ENCODE measurements around the gene APCDD1.

Gene APCDD1

DNA sequence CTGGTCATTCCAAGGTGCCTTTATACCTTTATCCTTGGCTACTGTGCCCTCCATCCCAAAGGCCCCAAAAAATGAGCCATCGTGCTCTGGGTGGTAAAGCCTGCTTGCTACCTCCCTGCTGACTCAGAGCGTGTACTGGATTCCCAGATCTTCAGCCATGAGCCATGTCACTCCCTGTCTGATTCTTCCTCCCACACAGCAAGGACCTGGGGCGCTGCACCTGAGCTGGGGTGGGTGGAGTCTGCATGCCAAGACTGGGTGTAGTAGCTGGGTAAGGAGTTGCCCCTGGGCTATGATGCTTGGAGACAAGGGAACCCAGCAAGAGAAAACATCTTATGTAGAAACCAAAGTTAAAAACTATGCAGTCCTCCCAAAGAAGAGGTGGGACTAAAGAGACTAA, 37.2 kb upstream of the APCDD1 start:
- no peak for TF ChIP-seq CTCF (IDR thresholded peaks at IDR 0.05)
- Histone ChIP-seq H3K4me3 (ENCODE audit: low read depth in 1 of 2, low read length in 1 of 2) (no peak overlapping the region), H3K36me3 (no peaks in the 10 kb centered on the region), H3K27ac (no peak overlapping the region), H3K9me3 (no peaks in the 10 kb centered on the region), H3K4me1 (ENCODE audit: control insufficient read depth in 1 of 2, insufficient read depth in 1 of 2, low read depth in 1 of 2, low read length in 1 of 2) (no peaks in the 10 kb centered on the region), H3K27me3 (no peaks in the 10 kb centered on the region)

- Histone ChIP-seq H3K9me3 (no peaks in the 10 kb centered on the region), H3K4me3 (ENCODE audit: low read depth in 1 of 2, low read length in 1 of 2) (no peak overlapping the region), H3K36me3 (no peaks in the 10 kb centered on the region), H3K27ac (no peak overlapping the region), H3K4me1 (ENCODE audit: control insufficient read depth in 1 of 2, insufficient read depth in 1 of 2, low read depth in 1 of 2, low read length in 1 of 2) (no peaks in the 10 kb centered on the region), H3K27me3 (no peaks in the 10 kb centered on the region)
- TF ChIP-seq CTCF (IDR thresholded peaks at IDR 0.05): no peak
Observed at GRCh38 chr18:10417664-10418063, 36.8 kb upstream of the APCDD1 start.

DNA sequence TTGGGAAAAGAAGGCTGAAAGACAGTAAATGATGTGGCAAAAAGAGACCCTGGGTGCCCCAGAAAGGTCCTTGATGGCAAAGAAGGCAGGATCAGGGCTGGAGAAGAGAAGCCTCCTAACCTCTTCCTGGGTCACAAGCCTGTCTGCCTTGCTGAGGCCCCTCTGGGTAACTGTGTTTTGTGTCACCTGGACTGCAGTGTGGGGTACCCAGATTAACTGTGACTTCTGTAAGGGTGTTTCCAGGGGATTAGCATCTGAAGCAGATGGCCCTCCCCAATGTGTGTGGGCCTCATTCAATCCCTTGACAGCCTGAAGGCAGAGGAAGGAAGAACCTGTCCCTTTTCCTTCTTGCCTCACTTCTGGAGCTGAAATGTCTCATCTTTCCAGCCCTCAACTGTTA, 35.6 kb upstream of the APCDD1 start:
- Histone ChIP-seq H3K9me3 (no peaks in the 10 kb centered on the region), H3K27me3 (peaks cover 2% of the 10 kb centered on the region), H3K36me3 (no peaks in the 10 kb centered on the region), H3K4me3 (ENCODE audit: low read depth in 1 of 2, low read length in 1 of 2) (no peak overlapping the region), H3K27ac (no peak overlapping the region), H3K4me1 (ENCODE audit: control insufficient read depth in 1 of 2, insufficient read depth in 1 of 2, low read depth in 1 of 2, low read length in 1 of 2) (no peaks in the 10 kb centered on the region)
- no peak for TF ChIP-seq CTCF (IDR thresholded peaks at IDR 0.05)

- Histone ChIP-seq H3K27ac (no peak overlapping the region), H3K9me3 (no peaks in the 10 kb centered on the region), H3K4me3 (ENCODE audit: low read depth in 1 of 2, low read length in 1 of 2) (no peak overlapping the region), H3K27me3 (peaks cover 10% of the 10 kb centered on the region), H3K36me3 (no peaks in the 10 kb centered on the region), H3K4me1 (ENCODE audit: control insufficient read depth in 1 of 2, insufficient read depth in 1 of 2, low read depth in 1 of 2, low read length in 1 of 2) (no peaks in the 10 kb centered on the region)
- no peak for TF ChIP-seq CTCF (IDR thresholded peaks at IDR 0.05)
Observed at GRCh38 chr18:10419420-10420103, 34.9 kb upstream of the APCDD1 start.

- Histone ChIP-seq H3K4me3 (ENCODE audit: low read depth in 1 of 2, low read length in 1 of 2) (no peak overlapping the region), H3K27me3 (peaks cover 22% of the 10 kb centered on the region), H3K4me1 (ENCODE audit: control insufficient read depth in 1 of 2, insufficient read depth in 1 of 2, low read depth in 1 of 2, low read length in 1 of 2) (no peaks in the 10 kb centered on the region), H3K36me3 (no peaks in the 10 kb centered on the region), H3K27ac (no peak overlapping the region), H3K9me3 (no peaks in the 10 kb centered on the region)
- TF ChIP-seq CTCF (IDR thresholded peaks at IDR 0.05): no peak
Observed at GRCh38 chr18:10420561-10421352, 33.7 kb upstream of the APCDD1 start.

Measured in neutrophil (primary cell).